Stimulated activated CD4-positive, alpha-beta T cell treated with anti-CD3 and anti-CD28 coated beads, TNF-alpha, amount 100 ng/mL, for 4 hours (primary cell): ENCODE data around the gene DHRS13.
"Not testable (repeated sequence)": the region's sequence is repeated elsewhere in the genome, so short reads cannot be mapped to it uniquely, and the experiment has no call there.

Source experiments
- DNase-seq, 3 experiments: peaks; one replicate each; pipeline ENCODE4 v3.0.0-alpha.2; 2020; ENCODE audit warnings: low read depth in 3 of 3

DHRS13 gene

GRCh38 chr17:28882154-28882895 lies 20.6 kb downstream of the DHRS13 start:
- DNase-seq, result no peak

GRCh38 chr17:28881533-28882056 lies 21.3 kb downstream of the DHRS13 start:
- no peak for DNase-seq

- no peak for DNase-seq
These were observed 22.3 kb downstream of the DHRS13 start for GRCh38 chr17:28880572-28880945.

DNA sequence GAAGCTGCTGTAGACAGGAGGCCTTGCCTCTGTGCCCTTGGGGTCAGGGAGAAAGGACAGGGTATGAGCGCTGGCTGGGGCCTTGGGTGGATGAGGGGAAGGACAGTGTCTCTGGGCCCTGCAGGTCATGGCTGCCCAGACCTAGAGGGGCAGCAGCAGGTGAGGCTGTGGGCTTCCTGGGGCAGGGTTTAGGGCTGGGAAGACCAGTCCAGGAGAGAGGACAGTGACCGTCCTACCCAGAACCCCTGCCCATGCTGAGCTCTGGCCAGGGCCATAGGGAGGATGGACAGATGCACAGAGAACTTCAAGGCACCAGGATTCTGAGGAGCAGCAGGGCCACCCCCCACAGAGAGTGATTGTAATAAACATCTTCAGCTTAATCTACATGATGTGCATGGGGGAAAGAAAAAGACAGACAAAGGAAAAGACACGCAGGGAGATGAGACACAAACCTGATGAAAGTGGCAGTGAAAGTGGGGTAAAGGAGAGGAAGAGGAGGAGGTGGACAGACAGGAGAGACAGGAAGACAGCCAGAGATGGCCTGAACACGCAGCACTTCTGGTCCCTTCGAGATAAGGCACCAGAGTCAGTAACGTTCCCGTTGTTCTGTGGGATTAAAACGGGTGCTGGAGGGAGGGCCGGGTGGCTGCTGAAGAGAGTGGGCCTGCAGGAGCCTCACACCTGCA lies 22.9 kb downstream of the DHRS13 start:
- no peak for DNase-seq

DNA sequence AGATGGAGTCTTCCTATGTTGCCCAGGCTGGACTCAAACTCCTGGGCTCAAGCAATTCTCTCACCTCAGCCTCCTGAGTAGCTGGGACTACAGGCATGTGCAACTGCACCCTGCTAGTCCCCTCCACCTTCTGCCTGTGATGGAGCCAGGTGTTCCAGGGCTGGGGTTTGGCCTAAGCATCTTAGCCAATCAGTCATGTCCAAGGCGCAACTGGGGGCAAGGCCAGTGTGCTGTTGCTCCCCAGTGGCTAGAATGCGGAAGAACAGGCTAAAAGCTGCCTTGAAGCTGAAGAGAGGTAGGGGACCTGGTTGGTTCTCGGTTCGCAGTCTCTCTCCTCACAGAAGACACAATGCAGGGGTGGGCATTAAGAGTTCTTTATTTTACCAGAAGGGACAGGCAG lies 23.9 kb downstream of the DHRS13 start:
- no peak for DNase-seq

DNA sequence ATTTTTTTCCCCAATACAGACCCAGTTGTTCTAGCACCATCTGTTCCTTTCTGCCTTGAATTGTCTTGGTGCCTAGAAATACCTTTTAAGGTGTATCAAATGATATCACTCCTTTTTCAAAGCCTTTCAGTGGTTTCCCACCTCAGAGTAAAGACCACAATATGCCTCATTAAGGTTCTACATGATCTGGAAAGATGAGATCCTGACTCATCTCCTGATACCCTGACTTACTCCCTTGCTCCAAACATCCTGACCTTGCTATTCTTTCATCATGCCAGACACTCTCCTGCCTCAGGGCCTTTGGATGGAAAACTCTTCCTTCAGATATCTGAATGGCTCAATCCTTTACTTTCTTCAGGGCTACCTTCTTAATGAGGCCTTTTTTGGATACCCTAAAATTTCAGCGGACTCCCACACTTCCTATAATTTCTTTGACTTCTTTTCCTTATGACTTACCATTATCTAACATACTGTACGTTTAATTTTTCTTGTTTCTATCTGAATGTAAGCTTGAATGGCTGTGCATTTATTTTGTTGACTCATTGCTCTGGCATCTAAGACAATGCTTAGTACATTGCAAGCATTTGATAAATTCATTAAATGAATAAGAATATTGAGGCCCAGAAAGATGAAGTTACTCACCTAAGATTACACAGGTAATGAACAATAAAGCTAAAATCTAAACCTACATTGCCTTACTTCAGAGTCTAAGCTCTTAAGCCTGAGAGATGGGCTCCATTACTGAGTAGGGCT lies 24.5 kb downstream of the DHRS13 start:
- DNase-seq, result no peak

DNA sequence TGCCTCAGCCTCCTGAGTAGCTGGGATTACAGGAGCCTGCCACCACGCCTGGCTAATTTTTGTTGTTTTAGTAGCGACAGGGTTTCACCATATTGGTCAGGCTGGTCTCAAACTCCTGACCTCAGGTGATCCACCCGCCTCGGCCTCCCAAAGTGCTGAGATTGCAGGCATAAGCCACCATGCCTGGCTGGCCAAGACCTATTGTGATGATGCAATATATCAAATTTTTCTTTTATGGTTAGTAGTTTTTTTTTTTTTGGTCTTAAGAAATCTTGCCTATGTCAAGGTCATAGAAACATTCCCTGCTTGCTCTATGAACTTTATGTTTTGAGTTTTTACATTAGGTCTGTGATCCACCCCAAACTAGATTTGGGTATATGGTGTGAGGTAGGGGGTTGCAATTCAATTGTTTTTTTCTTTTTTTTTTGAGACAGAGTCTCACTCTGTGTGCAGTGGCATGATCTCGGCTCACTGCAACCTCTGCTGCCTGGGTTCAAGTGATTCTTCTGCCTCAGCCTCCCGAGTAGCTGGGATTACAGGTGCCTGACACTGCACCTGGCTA lies 25.6 kb downstream of the DHRS13 start:
- DNase-seq, result not testable (repeated sequence)

DNA sequence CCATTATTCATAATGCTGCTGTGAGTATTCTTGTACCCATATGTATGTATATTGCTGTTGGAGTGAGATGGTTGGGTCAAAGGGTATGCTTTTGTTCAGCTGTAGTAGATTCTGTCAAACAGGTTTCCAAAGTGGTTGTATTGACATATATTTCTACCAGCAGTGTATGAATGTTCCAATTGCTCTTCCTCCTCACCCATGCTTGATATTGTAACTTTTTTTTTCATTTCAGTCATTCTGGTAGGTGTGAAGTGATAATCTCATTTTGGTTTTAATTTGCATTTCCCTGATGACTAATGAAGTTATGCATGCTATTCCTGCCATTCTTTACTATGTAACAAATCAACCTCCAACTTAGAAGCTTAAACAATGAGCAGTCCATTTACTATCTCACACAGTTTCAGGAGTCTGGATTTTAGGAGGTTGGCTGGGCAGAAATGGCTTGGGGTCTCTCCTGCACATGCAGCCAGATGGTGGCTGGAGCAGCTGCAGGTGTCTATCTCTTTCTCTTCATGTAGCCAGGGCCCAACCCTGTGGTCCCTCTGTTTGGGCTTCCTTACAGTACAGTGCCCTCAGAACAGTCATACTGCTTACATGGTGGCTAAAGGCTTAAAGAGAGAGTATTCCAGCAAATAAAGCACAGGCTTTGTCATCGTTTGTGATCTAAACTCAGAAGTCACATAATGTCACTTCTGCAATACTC lies 26.9 kb downstream of the DHRS13 start:
- no peak for DNase-seq

- no peak for DNase-seq
These were observed 28.1 kb downstream of the DHRS13 start for GRCh38 chr17:28874750-28875149.

DNA sequence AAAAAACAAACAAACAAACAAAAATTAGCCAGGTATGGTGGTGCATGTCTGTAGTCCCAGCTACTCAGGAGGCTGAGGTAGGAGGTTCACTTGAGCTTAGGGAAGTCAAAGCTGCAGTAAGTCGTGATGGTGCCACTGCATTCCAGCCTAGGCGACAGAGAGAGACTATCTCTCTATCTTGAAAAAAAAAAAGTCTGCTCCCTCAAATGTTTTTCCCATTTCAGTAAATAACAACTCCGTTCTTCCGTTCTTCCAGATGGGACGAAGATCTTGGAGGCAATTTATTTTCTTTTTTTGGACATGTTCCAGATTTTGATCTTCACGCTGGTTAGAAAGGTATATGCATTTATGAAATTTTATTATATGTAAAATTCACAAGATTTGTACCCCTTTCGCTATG lies 29.0 kb downstream of the DHRS13 start:
- no peak for DNase-seq

GRCh38 chr17:28871056-28871579 lies 31.8 kb downstream of the DHRS13 start:
- no peak for DNase-seq

DNA sequence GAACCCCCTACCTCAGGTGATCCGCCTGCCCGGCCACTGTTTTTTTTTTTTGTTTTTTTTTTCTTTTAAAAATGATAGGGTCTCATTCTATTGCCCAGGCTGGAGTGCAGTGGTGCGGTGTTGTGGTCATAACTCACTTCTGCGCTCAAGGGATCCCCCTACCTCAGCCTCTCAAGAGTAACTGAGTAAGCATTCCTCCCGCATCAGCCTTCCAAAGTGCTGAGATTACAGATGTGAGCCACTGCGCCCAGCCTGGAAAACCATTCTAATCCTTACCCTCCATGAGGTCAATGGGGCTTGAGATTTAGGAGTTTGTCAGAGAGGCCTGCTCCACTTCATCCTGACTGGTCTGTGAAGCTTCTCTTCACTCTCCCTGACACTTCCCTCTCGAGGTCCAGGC lies 35.6 kb downstream of the DHRS13 start:
- DNase-seq, result no peak

DNA sequence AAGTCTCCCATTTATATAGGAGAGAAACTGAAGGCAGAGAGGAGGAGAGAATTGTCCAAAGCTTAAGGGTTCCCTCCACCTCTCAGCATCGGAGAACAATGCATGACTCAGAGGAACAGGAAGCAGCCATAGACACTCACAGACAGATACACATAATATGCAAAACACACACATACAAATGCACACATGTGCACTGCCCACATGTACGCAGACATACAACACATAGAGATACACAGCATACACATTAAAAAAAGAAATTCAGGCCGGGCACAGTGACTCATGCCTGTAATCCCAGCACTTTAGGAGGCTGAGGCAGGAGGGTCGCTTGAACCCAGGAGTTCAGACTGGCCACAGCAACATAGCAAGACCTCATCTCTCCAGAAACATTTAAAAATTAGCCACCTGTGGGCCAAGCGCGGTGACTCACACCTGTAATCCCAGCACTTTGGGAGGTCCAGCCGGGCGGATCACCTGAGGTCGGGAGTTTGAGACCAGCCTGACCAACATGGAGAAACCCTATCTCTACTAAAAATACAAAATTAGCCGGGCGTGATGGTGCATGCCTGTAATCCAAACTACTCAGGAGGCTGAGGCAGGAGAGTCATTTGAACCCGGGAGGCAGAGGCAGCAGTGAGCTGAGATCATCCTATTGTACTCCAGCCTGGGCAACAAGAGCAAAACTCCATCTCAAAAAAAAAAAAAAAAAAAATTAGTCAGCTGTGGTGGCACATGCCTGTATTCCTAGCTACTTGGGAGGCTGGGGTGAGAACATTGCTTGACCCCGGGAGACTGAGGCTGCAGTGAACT lies 36.7 kb downstream of the DHRS13 start:
- no peak for DNase-seq

GRCh38 chr17:28864991-28865849 lies 37.7 kb downstream of the DHRS13 start:
- no peak for DNase-seq

DNA sequence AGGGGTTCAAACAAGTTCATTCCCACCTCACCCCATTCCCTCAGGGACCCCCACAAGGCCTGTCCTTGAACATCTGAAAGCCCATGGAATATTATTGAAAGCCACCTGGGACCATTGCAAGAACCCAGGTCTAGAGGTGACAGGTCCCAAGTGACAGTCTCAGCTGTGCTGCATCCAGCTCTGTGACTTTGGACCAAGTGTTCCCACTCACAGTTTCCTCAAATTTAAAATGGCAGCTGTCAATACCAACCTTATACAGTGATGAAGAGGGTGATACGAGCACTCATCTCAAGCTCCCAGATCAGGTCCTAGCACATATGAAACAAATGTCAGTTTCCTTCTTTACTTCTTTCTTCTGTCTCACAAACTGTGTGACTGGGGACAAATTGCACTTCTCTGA lies 38.9 kb downstream of the DHRS13 start:
- no peak for DNase-seq

DNA sequence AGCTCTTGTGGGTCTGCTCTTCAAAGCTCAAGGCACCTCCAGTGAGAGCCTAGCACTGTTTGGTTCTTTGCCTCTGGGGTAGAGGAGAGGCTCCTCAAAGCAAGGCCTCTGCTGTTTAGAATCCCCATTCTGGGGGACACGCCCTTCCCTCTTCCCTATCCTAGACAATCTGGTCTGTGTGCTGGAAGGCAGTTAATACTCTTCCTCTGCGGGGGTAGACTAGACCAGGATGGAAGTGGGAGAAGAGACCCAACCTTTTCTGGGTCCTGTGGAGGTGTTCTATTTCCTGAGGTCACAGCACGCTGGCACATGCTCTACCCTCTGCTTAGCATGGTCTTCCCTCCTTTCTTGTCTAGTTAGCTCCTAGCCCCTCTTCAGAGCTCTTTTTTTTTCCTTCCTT lies 40.3 kb downstream of the DHRS13 start:
- no peak for DNase-seq

- no peak for DNase-seq
These were observed 41.3 kb downstream of the DHRS13 start for GRCh38 chr17:28861393-28862203.

DNA sequence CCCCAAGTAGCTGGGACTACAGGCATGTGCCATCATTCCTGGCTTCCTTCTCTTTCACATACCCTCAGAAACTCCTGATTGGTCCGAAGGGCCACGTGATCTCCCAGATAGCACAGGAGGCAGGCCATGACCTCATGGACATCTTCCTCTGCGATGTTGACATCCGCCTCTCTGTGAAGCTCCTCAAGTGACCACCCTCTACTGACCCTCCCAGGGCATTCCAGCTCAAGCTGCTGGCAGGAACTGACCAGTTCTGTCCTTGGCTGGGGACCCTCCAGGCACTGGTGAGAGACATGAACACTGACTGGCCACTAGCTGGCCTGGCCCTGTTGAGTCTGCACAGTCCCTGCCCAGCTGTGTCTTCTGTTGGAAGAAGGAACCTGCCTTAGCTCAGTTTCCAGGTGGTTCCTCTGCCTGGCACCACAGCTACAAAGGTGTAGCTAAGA lies 42.5 kb downstream of the DHRS13 start:
- no peak for DNase-seq
